ENCODE results near the gene CMTM1.

DNA sequence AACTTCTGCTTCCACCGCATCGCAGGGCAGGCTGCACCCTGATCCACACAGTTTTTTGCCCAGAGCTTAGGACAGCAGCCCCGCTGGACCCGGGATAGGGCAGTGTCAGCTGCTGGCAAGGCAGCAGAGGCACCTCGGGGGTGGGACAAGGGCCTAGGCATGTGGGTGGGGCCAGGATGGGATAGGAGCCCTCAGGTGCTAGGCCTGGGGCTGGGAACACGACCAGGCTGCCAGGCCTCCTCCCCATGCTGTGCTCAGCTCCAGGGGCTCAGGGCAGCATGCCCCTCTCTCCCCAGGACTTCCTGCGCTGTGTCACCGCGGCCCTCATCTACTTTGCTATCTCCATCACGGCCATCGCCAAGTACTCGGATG lies 42.9 kb downstream of the CMTM1 start:
- TF ChIP-seq EZH2 (IDR thresholded peaks at IDR 0.05; ENCODE audit: low read length), result no peak
- TF ChIP-seq, protein P1, sequence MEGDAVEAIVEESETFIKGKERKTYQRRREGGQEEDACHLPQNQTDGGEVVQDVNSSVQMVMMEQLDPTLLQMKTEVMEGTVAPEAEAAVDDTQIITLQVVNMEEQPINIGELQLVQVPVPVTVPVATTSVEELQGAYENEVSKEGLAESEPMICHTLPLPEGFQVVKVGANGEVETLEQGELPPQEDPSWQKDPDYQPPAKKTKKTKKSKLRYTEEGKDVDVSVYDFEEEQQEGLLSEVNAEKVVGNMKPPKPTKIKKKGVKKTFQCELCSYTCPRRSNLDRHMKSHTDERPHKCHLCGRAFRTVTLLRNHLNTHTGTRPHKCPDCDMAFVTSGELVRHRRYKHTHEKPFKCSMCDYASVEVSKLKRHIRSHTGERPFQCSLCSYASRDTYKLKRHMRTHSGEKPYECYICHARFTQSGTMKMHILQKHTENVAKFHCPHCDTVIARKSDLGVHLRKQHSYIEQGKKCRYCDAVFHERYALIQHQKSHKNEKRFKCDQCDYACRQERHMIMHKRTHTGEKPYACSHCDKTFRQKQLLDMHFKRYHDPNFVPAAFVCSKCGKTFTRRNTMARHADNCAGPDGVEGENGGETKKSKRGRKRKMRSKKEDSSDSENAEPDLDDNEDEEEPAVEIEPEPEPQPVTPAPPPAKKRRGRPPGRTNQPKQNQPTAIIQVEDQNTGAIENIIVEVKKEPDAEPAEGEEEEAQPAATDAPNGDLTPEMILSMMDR (optimal IDR thresholded peaks at IDR 0.05 in 1 of 3, IDR thresholded peaks at IDR 0.05 in 1 of 3, conservative IDR thresholded peaks at IDR 0.05 in 1 of 3; ENCODE audit: extremely low read depth in 1 of 3, insufficient read depth in 2 of 3, low read length in 3 of 3), result no peak
